Fibroblast of lung (primary cell): Measurements from ENCODE around the gene GPRIN2. TPM values are rescaled to one million over a fixed set of nuclear protein-coding genes. Genes with fewer than 3 reads are reported as not detected.

Experiments used
- DNase-seq, 2 donors: peaks; one replicate each; pipeline versions ENCODE4 v3.0.0 to v3.0.0-alpha.2; 2010; ENCODE audit warnings: low read depth in 2 of 2
- H2AFZ ChIP-seq: 2 replicates; pipeline ENCODE4 v1.5.1; 2012; ENCODE audit warnings: low read length, control low read depth, inconsistent platforms
- H3K27ac ChIP-seq: 2 replicates; pipeline ENCODE4 v1.5.1; 2011; ENCODE audit warnings: low read length, control low read depth; ENCODE audit not compliant: insufficient read depth
- H3K27me3 ChIP-seq: 2 replicates; pipeline ENCODE4 v1.5.1; 2011; ENCODE audit warnings: mild to moderate bottlenecking, low read length; ENCODE audit not compliant: control insufficient read depth, insufficient read depth
- H3K36me3 ChIP-seq: 2 replicates; pipeline ENCODE4 v1.5.1; 2011; ENCODE audit warnings: low read length; ENCODE audit not compliant: control insufficient read depth, insufficient read depth
- H3K4me1 ChIP-seq: 2 replicates; pipeline ENCODE4 v1.5.1; 2011; ENCODE audit warnings: low read length; ENCODE audit not compliant: control insufficient read depth, insufficient read depth; ENCODE audit errors: extremely low read depth
- H3K4me2 ChIP-seq: 2 replicates; pipeline ENCODE4 v1.5.1; 2011; ENCODE audit warnings: low read length, control low read depth; ENCODE audit not compliant: insufficient read depth; ENCODE audit errors: extremely low read depth
- H3K4me3 ChIP-seq, 4 experiments: fragments of 200-600 bp in 1 of 4; sonication (generic) in 1 of 4; replicated peaks in 1 of 4; 2 replicates each; pipeline ENCODE4 v1.5.1; 2011 to 2016; ENCODE audit warnings: low read length in 4 of 4, low read depth in 3 of 4, mild to moderate bottlenecking in 3 of 4, control low read depth in 2 of 4, inconsistent platforms in 1 of 4, mixed read lengths in 1 of 4; ENCODE audit not compliant: insufficient read depth in 1 of 4; ENCODE audit errors: control extremely low read depth in 1 of 4
- H3K79me2 ChIP-seq: 2 replicates; pipeline ENCODE4 v1.5.1; 2012; ENCODE audit warnings: mild to moderate bottlenecking, low read length, inconsistent platforms; ENCODE audit not compliant: control insufficient read depth, insufficient read depth
- H3K9ac ChIP-seq: 2 replicates; pipeline ENCODE4 v1.5.1; 2011; ENCODE audit warnings: mild to moderate bottlenecking, low read length, control low read depth; ENCODE audit not compliant: insufficient read depth
- H3K9me3 ChIP-seq: 2 replicates; pipeline ENCODE4 v1.5.1; 2012; ENCODE audit warnings: low read depth, low read length; ENCODE audit not compliant: control insufficient read depth, insufficient read depth
- H4K20me1 ChIP-seq: 2 replicates; pipeline ENCODE4 v1.5.1; 2011; ENCODE audit warnings: low read length; ENCODE audit not compliant: control insufficient read depth, insufficient read depth; ENCODE audit errors: extremely low read depth
- CTCF ChIP-seq, 2 donors: IDR thresholded peaks in 1 of 2; conservative IDR thresholded peaks in 1 of 2; 1 replicate in 1 of 2; 2 replicates in 1 of 2; pipeline ENCODE4 v1.5.1; 2011 to 2012; ENCODE audit warnings: low read length in 2 of 2, control low read depth in 1 of 2, inconsistent platforms in 1 of 2, low read depth in 1 of 2, mild to moderate bottlenecking in 1 of 2
- EZH2 ChIP-seq: IDR thresholded peaks from 2 replicates; pipeline ENCODE4 v1.5.1; 2012; ENCODE audit warnings: low read length, control low read depth, mild to moderate bottlenecking; ENCODE audit errors: missing control alignments
- polyA plus RNA-seq, 2 donors: library from polyadenylated mRNA; depleted of rRNA in 1 of 2; stranded (reverse) in 1 of 2; unstranded in 1 of 2; fragments of >200 nt; gene quantifications; 2 replicates each; pipeline ENCODE4 v1.2.1, GENCODE V29; 2011 to 2012; ENCODE audit warnings: missing spikeins in 1 of 2
- total RNA-seq: library from RNA; depleted of rRNA; stranded (reverse); fragments of >200 nt; gene quantifications from 2 replicates; pipeline ENCODE4 v1.2.1, GENCODE V29; 2014

The GPRIN2 gene
- total and polyA plus RNA-seq, 2 donors (not counting 1 experiment from before 2014, with no cell fraction given): not detected

- Histone ChIP-seq H3K36me3 (no peaks in the 10 kb centered on the region), H4K20me1 (no peaks in the 10 kb centered on the region), H3K4me1 (no peaks in the 10 kb centered on the region), H3K4me3 (peak overlapping the region in 1 of 4 experiments; percentile 5), H3K79me2 (no peaks in the 10 kb centered on the region), H3K27ac (peak overlapping the region; percentile 29), H3K27me3 (peaks cover 16% of the 10 kb centered on the region), H2AFZ (peak overlapping the region; percentile 52), H3K9me3 (no peaks in the 10 kb centered on the region), H3K4me2 (peak overlapping the region; percentile 26), H3K9ac (no peak overlapping the region)
- peak; percentile 51 to 74 for DNase-seq
- TF ChIP-seq CTCF (conservative IDR thresholded peaks at IDR 0.05 in 1 of 2, IDR thresholded peaks at IDR 0.05 in 1 of 2; ENCODE audit: low read depth in 1 of 2, low read length in 2 of 2): no peak
- TF ChIP-seq EZH2: no peak
Observed at GRCh38 chr10:46539596-46540411, 16.7 kb downstream of the GPRIN2 start.

GRCh38 chr10:46538717-46539426, 17.6 kb downstream of the GPRIN2 start:
- no peaks in the 10 kb centered on the region for H3K4me1 ChIP-seq
- H3K79me2 ChIP-seq: no peaks in the 10 kb centered on the region
- no peak for DNase-seq

More at GRCh38 chr10:46538717-46539426, 17.6 kb downstream of the GPRIN2 start:
- H3K36me3 ChIP-seq: no peaks in the 10 kb centered on the region
- no peak overlapping the region for H3K4me2 ChIP-seq
- TF ChIP-seq CTCF (conservative IDR thresholded peaks at IDR 0.05 in 1 of 2, IDR thresholded peaks at IDR 0.05 in 1 of 2; ENCODE audit: low read depth in 1 of 2, low read length in 2 of 2): no peak
- peaks cover 16% of the 10 kb centered on the region for H3K27me3 ChIP-seq
- no peaks in the 10 kb centered on the region for H3K9me3 ChIP-seq
- H2AFZ ChIP-seq: no peak overlapping the region
- no peak overlapping the region for H3K9ac ChIP-seq
- no peaks in the 10 kb centered on the region for H4K20me1 ChIP-seq
- H3K27ac ChIP-seq: no peak overlapping the region
- H3K4me3 ChIP-seq: no peak overlapping the region
